HuH-7.5 (cell line): ENCODE data around the gene MGME1.
"Not testable (repeated sequence)": the region's sequence is repeated elsewhere in the genome, so short reads cannot be mapped to it uniquely, and the experiment has no call there.

ENCODE experiments used
- DNase-seq: peaks from one replicate; pipeline ENCODE4 v3.0.0; 2011; ENCODE audit warnings: low spot score

The MGME1 gene

GRCh38 chr20:18020931-18021330 lies 52.1 kb downstream of the MGME1 start:
- no peak for DNase-seq

- DNase-seq, result no peak
Observed at GRCh38 chr20:18024606-18025127, 55.8 kb downstream of the MGME1 start.

- DNase-seq, result not testable (repeated sequence)
Observed at GRCh38 chr20:18027011-18027410, 58.2 kb downstream of the MGME1 start.

- DNase-seq, result no peak
Observed at GRCh38 chr20:18030020-18030419, 61.2 kb downstream of the MGME1 start.

GRCh38 chr20:18031050-18031449 lies 62.2 kb downstream of the MGME1 start:
- no peak for DNase-seq

- no peak for DNase-seq
Observed at GRCh38 chr20:18031888-18032509, 63.2 kb downstream of the MGME1 start.

GRCh38 chr20:18032977-18033892 lies 64.4 kb downstream of the MGME1 start:
- DNase-seq, result no peak

- DNase-seq, result no peak
Observed at GRCh38 chr20:18034039-18034438, 65.2 kb downstream of the MGME1 start.

- no peak for DNase-seq
Observed at GRCh38 chr20:18039063-18039462, 70.2 kb downstream of the MGME1 start.
